Measurements from ENCODE around the gene SDK1.

DNA sequence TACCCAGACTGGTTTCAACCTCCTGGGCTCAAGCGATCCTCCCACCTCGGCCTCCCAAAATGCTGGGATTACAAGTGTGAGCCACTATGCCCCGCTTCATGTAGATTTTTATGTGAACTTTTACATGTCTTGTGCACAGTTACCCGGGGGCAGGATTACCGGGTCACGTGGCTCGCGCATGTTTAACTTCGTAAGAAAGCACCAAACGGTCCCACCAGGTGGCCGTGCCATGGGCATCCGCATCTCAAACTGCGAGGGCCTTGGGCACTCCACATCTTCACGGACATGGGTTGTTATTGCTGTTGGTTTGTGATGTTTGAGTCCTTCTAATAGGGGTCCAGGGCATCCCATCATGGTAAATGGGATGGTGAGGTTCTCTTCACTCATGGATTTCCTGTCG is 744.4 kb downstream of the SDK1 start:
- TF ChIP-seq POLR2A (IDR thresholded peaks at IDR 0.05; ENCODE audit: low read length) (no peak), GATA1 (IDR thresholded peaks at IDR 0.05; ENCODE audit: low read depth, low read length) (no peak)
